Right ventricle myocardium superior (tissue), 1 donor: ENCODE measurements around the gene TDRKH. TPM values are rescaled to one million over a fixed set of nuclear protein-coding genes. Genes with fewer than 3 reads are reported as not detected.

Source experiments
- ATAC-seq: fragments of 200-7000 bp; cut with Tn5 transposase; one replicate; pipeline ENCODE4 v1.9.1; 2020; ENCODE audit warnings: mild to moderate bottlenecking; ENCODE audit not compliant: poor library complexity
- DNase-seq: peaks from one replicate; pipeline ENCODE4 v3.0.0-alpha.2; 2020
- intact Hi-C: fragments of 100-400 bp; cut with DNase I; formaldehyde crosslinking; loops from one replicate; pipeline ENCODE4 v1.11.2; 2022
- long read RNA-seq: library from polyadenylated mRNA; unstranded; transcript quantifications from one replicate; pipeline ENCODE4 v2.0.0, GENCODE V29; 2021
- total RNA-seq: library from RNA; stranded (reverse); fragmentation: NEBNext Ultra II Directional; extraction: Animal tissue kit (Norgen Biotek cat#: 25700); gene quantifications from one replicate; pipeline ENCODE4 v1.2.1, GENCODE V29; 2021
- donor health status: DM: no; HTN: yes; CAD: no; lungs with severe emphysema.

The TDRKH gene, protein sequence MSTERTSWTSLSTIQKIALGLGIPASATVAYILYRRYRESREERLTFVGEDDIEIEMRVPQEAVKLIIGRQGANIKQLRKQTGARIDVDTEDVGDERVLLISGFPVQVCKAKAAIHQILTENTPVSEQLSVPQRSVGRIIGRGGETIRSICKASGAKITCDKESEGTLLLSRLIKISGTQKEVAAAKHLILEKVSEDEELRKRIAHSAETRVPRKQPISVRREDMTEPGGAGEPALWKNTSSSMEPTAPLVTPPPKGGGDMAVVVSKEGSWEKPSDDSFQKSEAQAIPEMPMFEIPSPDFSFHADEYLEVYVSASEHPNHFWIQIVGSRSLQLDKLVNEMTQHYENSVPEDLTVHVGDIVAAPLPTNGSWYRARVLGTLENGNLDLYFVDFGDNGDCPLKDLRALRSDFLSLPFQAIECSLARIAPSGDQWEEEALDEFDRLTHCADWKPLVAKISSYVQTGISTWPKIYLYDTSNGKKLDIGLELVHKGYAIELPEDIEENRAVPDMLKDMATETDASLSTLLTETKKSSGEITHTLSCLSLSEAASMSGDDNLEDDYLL
- total RNA-seq: 4.5 TPM
- long read RNA-seq, transcript TDRKH-207 (13 exons, 2,768 nt): major isoform, 7 of 26 reads
- long read RNA-seq, transcript TDRKH-203 (13 exons, 2,824 nt): major isoform, 7 of 26 reads
- long read RNA-seq, partial matches to known transcripts: 2 of 26 reads
- long read RNA-seq, other reads (novel, unspliced or antisense): 9 of 26 reads

DNA sequence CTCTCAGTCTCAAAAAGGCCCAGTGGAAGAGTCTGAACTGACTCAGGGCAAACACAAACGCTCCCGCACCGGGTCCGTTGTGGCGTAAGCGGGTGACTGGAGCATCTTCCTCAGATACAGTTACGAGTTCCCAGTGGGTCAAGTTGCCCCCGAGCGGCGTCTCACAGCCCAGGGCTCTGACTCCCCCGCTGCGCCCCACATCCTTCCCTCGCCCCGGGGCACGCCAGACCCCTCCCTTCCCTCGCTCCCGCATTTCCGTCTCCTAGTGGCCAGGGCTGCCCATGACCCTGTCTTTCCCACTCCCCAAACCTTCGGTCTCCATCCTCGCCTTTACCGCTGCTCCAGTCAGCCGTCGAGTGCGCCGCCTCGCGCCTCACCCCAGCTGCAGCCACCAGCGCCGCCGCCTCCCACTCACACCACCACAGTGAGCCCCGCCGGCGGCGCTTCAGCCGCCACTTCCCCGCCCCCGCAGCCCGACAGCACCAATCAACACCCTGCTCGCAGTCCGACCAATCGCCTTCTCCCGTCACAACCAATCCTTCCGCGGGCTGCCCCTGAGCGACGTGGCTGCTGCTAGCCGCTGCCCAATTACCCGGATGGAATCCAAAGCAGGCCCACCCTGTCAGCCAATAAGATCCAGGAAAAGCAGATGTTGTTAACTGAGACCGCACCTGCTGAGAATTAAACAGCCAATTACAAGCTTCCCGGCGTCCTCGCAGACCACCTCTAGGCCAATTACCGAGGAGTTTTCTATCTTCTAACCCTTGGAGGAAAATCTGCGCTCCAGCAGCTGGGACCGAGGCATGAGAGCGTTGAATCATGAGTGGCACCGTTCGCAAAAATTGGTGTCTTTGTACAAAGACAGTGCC lies at the start of gene TDRKH:
Gene TDRKH (minus strand): TSS at position 430 of the 869 bp plus-strand sequence. CDS start 7,478 bp downstream, outside the sequence.
- peak; percentile 99 for ATAC-seq
- intact Hi-C loops: no loop called here
- DNase-seq: peak; percentile 98

DNA sequence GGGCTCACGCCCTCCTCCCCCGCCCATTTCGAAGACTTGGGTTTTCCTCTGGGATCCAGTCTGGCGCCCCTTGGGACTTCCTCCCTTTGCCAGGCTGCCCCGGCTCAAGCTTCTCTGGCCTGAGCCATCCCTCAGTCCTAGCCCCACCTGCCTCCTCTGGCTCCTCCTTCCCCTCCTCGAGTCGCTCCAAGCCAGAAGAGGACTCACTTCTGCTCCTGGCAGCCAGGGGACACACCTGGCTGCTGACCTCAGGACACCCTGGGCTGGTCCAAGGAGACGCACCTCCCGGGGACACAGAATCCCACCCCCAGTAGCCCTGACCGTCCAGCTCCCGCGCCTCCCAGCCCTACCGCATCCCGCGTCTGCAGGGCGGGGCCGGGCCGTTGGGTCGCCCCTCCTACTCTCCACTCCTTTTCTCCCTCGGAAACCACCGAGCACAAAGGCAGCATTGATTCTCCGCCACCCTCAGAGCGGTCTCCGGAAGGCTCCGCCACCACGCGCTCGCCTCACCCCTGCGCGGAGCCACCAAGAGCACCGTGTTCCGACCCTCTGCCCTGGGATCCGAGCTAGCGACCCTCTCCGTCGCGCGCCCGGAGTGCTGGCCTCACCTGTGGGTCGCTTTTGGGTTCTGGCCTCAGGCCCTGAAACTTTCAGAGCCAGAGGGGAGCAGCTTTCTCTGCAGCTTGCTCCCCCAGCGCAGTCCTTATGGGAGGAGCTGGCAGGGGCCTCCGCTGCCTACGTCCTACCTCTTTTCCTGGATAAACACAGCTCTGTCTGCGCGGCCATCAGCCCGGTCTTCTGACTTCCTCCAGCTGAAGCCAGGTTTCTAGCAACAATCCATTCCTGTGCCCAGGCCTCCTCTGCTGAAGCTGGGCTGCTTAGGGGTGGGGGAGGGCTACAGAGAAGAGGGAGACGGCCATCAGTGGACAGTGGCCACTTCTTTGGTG lies 49.4 kb upstream of the TDRKH start, which contains the start of gene C2CD4D:
Gene C2CD4D (minus strand): TSS at position 364 of the 947 bp plus-strand sequence. CDS start 831 bp downstream, outside the sequence.
- ATAC-seq (peak; percentile 54), DNase-seq (no peak)
- intact Hi-C loops: loop anchor here (5.0 to 10.0 kb wide), 2 partner anchors 75 to 247 kb away; partner anchors contain the start of gene MRPL9

DNA sequence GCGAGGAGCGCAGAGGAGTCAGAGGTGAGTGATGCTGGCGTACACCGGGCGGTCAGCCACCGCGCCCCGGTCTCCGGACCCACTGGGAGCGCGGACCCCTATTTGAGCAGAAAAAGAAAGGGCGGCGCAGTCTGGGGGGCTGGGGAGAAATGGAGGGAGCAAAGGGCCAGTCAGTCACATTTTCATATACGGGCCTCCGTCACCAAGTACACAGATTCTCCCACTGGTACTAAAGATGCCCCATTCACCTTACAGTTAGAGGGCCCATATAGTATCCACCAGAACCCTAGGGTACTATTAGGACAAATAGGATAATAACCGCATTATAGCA lies 48.7 kb upstream of the TDRKH start:
- intact Hi-C loops: loop anchor here (5.0 to 10.0 kb wide), 2 partner anchors 74 to 247 kb away; partner anchors contain the start of gene MRPL9
- DNase-seq (no peak), ATAC-seq (no peak)

DNA sequence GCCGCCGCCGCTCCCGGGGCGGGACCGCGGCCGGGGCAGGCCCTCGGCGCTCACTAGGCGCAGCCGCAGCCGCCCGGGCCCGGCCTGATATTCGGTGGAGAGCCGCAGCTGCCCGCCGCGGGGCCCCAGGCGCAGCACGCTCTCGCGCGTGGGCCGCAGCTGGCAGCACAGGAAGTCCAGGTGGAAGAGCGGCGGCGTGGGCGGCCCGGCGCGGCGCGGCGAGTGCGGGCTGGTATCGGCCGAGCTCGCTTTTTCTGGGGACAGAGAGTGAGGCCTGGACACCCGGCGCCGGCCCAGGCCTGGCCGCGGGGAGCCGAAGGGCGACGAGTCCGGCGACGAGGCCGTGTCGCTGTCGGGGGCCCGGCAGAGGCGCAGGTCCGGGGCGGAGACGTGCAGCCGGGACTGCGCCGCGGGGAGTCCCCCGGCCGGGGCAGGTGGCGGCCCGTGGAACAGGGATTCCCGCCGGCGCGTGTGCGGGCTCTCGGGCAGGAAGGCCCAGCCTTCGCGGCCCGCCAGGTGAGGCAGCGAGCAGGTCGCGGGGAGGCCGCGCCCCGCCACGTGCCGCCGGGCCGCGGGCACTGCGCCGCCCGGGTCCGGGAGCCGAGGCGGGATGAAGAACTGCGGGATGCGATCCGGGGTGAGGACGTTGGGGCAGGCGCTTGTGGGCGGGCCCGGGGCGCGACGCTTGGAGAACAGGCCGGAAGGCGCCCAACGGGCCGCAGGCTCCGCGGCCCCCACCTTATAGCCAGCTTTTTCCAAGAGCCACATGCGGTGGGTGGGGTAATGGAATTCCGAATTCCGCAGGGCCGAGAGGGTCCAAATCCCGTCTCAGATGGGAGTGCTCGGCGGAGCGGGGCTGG lies 48.2 kb upstream of the TDRKH start:
- peak; percentile 45 for ATAC-seq
- DNase-seq: no peak
- intact Hi-C loops: loop anchor here (5.0 to 10.0 kb wide), 2 partner anchors 74 to 246 kb away; partner anchors contain the start of gene MRPL9

DNA sequence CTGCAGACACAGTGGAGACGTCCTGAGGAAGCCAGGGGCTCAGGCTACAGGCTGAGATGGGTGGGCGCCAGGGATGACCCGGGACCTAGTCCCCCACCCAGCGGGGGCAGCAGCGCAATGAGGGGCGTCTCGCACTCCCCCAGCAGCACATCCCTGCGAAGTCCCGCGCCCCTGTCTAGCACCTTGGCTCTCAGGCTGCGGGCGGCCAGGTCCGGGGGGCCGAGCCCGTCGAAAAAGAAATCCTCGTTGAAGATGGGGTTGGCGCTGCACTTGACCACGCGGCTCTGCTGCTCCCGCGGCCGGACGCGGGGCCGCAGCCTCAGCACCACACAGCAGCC lies 47.6 kb upstream of the TDRKH start:
- intact Hi-C loops: loop anchor here (5.0 to 10.0 kb wide), 2 partner anchors 73 to 246 kb away; partner anchors contain the start of gene MRPL9
- ATAC-seq (no peak), DNase-seq (no peak)

DNA sequence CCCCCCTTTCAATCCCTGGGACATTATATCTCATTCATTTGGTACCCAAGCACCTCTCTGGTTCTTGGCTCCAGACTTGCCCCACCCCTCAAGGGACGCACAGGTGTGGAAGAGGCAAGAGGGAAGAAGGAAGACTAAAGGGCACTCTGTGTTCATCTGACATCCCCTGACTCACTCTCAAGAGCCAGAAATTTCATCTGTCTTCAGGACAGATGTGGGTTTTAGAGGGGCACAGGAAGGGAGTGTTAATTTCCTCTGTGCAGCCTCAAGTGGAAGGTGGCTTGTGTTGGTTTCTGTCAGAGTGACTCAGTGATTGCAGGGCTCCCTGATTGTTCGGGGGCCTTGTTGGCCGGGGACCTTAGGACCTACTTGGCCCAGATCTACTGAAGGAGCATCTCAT lies 46.9 kb upstream of the TDRKH start:
- ATAC-seq (no peak), DNase-seq (no peak)
- intact Hi-C loops: loop anchor here (5.0 to 10.0 kb wide), 2 partner anchors 72 to 245 kb away; partner anchors contain the start of gene MRPL9

DNA sequence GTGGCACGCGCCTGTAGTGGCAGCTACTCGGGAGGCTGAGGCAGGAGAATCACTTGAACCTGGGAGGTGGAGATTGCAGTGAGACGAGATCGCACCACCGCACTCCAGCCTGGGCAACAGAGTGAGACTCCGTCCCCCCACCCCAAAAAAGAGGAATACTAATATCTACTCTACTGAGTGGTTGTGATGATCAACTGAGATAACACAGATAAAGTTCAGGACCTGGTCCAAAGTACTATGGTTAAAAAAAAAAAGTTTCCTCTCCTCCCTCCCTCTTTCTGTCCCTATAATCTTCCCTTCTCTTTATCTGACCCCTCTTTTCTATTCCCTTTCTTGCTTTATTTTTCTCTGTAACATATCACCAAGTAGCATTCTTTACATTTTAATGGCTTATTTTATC lies 45.3 kb upstream of the TDRKH start:
- DNase-seq (no peak), ATAC-seq (no peak)
- intact Hi-C loops: loop anchor here (5.0 to 10.0 kb wide), 2 partner anchors 71 to 243 kb away; partner anchors contain the start of gene MRPL9

DNA sequence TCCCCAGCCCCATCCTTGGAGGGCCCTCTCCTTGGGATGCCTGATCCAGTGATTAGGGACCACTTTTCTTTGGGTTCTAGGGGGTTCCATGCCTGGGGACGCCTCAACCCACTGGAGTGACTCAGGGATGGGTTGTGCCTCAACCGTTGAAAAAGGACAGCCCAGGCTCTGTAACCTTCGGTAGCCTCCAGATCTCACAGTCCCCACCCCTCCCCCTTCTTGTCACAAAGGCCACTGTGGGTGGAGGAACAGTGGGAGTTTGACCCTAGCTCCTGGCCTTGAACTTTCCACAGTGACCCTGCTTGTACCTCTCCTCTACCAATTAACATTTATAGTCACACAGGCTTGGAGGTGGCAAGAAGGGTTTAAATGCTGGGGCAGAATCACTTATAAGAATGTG lies 43.9 kb upstream of the TDRKH start:
- DNase-seq (no peak), ATAC-seq (no peak)
- intact Hi-C loops: loop anchor here (10.0 kb wide), 1 partner anchor 69 kb away; the partner anchor contains the start of gene MRPL9

DNA sequence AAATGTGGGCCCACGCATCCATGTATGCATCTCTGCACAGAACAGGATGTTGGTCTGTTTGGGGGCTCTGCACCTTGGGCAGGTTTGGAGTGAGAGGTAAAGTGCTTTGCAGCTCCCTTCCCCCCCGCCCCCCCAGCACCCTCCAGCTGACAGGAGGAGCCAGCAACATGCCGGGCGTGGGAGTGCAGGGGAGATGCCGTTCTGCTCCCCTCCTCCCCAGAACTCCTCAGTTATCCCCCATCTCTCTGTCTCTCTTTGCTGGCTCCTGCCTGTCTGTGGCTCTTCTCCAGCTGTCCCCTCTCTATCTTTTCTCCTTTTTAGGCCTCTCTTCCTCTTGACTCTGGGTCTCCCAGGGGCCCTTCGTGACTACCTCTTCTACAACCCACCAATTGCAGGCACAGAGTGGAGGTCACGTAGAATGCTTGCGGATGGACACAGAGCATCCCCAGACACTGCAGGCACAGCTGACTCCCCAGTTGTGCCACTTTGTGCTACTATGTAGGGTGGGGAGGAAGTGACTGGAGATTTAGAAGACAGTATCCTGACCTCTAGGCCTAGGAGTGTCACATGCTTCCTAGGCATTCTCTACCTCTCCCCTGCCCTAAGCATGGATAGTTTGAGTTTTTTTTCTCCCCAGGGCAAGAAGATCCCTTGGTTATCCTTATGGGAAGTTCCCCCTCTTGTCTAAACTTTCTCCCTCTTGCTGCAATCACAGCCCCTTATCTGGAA lies 43.0 kb upstream of the TDRKH start:
- DNase-seq (no peak), ATAC-seq (no peak)
- intact Hi-C loops: loop anchor here (10.0 kb wide), 1 partner anchor 69 kb away; the partner anchor contains the start of gene MRPL9

DNA sequence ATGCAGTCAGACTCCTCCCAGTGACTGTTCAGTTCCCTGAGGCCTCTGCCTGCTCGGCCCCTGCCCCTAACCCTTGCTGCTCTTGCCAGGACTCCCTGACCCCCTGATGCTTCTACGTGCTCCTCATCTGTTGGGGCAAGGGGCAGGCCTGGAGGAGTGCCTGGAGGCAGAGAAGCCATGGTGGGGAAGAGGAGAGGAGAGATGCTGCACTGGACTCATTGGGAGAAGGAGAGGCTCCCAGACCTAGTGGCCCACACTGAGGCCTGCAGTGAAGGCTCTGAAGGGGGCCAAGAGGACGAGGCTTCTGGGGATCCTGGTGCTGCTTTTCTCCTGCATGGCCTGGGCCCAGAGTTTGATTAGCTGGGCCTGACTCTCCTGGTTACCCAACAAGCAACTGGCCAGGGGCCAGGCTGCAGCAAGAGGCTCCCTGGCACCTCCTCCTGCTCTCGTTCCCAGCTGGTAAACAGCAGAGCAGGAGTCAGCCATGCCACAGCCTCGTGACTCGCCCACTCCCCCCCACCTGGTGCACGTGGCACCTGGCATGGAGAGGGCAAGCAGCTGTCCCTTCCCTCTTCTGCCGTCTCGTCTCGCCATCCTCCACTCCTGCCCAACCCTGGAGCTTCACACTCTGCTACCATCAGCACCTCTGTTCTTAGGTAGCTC lies 42.1 kb upstream of the TDRKH start:
- DNase-seq: peak; percentile 89

DNA sequence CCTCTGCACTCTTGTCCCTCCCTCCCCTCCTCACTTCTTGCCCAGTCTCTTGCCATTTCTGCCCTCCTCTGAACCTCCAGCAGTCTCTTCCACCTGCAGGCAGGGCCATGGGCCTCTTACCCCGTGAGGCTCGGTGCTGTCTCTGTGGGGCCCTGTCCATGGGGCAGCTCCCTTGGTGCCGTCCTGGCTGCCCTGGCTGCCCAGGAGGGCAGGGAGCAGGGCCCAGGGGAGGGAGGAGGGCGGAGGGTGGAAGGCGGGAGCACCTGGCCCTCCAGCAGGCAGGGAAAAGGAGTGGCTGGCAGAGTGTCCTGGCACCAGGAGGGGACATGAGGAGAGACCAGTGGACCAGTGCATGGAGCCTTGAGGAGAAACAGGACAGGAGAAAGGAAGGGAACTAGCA lies 41.3 kb upstream of the TDRKH start, which contains the start of gene RORC:
Gene RORC (minus strand): TSS at position 198 of the 400 bp plus-strand sequence. CDS start 38 bp downstream, at position 160.
- peak; percentile 70 for DNase-seq
- intact Hi-C loops: loop anchor here (10.0 kb wide), 1 partner anchor 67 kb away; the partner anchor contains the start of gene MRPL9
- peak; percentile 89 for ATAC-seq

More for the DNA sequence above, 42.1 kb upstream of the TDRKH start:
- peak; percentile 90 for ATAC-seq
- intact Hi-C loops: loop anchor here (10.0 kb wide), 1 partner anchor 68 kb away; the partner anchor contains the start of gene MRPL9

DNA sequence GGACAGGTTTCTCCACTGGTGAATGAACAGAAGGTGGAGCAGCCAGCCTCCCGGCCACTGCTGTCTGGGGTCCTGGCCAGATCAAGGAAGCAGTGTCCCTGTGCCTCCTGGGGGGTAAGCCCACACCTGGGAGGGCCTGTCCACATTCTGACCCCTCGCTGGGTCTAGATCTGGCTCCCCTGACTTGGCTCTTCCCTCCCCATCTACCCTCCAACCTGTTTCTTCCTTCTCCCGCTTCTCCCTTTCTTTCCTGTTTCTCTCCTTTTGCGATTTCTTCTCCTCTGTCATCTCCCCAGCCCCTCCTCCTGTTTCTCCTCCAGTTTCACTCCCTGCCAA lies 40.9 kb upstream of the TDRKH start:
- intact Hi-C loops: loop anchor here (10.0 kb wide), 1 partner anchor 66 kb away; the partner anchor contains the start of gene MRPL9
- ATAC-seq: no peak
- DNase-seq: no peak

DNA sequence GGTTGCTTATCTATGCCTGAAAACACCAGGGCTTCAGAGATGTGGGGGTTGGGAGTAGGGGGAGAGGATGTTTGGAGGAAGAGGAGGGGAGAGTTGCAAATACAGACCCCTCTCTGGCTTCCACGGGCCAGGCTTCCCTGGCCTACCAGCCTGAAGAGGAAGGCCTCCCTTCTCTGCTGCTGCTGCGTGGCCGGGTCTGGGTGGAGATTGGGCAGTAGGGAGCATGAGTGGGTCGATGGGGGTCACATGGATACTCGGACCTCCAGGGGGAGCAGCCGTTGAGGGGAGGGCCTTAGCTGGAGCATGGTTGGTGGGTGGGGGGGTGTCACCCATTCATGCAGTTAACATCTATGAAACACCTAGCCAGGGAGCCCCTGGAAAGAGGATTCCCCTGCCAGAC lies 39.8 kb upstream of the TDRKH start:
- intact Hi-C loops: loop anchor here (10.0 kb wide), 1 partner anchor 65 kb away; the partner anchor contains the start of gene MRPL9
- no peak for ATAC-seq
- no peak for DNase-seq

DNA sequence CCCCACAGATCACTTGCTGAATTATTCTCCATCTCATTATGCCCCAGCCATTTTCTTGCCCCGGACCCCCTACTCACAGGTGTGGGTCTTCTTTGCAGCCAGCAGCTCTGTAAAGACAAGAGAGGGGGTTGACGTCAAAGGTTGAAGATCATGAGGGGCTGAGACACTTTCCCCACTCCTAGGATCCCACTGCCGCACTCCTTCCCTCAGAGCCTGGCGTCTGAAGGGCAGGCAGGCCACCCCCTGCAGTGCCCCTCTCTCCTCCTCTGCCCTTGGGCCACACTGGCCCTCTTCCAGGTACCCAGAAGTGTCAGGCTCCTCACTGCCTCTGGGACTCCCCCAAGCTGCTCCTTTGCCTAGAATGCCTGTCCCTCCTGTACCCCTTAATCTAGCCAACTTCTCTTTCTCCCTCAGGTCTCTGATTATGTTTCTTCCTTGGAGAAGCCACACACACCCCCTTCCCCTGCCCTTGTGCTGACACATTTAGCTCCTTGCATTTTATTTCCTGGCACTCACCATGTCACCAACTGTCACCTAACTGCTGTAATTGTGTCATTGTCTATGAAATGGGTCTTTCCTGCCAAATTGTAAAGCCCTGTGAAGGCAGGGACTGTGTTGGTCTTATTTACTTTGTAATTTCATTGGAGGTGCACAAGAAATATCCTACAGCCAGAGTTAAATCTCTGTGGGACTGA lies 39.2 kb upstream of the TDRKH start:
- no peak for ATAC-seq
- intact Hi-C loops: loop anchor here (10.0 kb wide), 1 partner anchor 65 kb away; the partner anchor contains the start of gene MRPL9
- DNase-seq: no peak
